ENCODE results near the gene APOL6. TPM values are rescaled to one million over a fixed set of nuclear protein-coding genes. Genes with fewer than 3 reads are reported as not detected.

Gene APOL6
- total RNA-seq, 1 donor from 2014 or later = not detected

GRCh38 chr22:35656284-35656752 is 8.1 kb downstream of the APOL6 start:
- H3F3A ChIP-seq (ENCODE audit: low read depth) = no peaks in the 10 kb centered on the region
- H3K9ac ChIP-seq = no peak overlapping the region
- H3K27me3 ChIP-seq = no peaks in the 10 kb centered on the region
- Mint-ChIP-seq H3K4me3 (no peak overlapping the region), H3K27ac (no peak overlapping the region), H3K36me3 (no peaks in the 10 kb centered on the region), H3K4me1 (no peaks in the 10 kb centered on the region), H3K27me3 (ENCODE audit: insufficient read depth, low read depth) (peaks cover 11% of the 10 kb centered on the region), H3K9me3 (peaks cover 6% of the 10 kb centered on the region)
- no peak for TF ChIP-seq EZH2 (IDR thresholded peaks at IDR 0.05)
- TF ChIP-seq EZH2phosphoT487 (IDR thresholded peaks at IDR 0.05) = no peak
- no peak for TF ChIP-seq CTCF (IDR thresholded peaks at IDR 0.05)
- H3K36me3 ChIP-seq = no peaks in the 10 kb centered on the region
- H3K4me1 ChIP-seq = no peaks in the 10 kb centered on the region
- no peak overlapping the region for H2AFZ ChIP-seq (replicated peaks)
- H3K9me3 ChIP-seq (ENCODE audit: low read depth) = no peaks in the 10 kb centered on the region
- no peak overlapping the region for H3K27ac ChIP-seq
- no peaks in the 10 kb centered on the region for H4K20me1 ChIP-seq (ENCODE audit: low read depth)
- H3K4me3 ChIP-seq = no peak overlapping the region
- no peak for DNase-seq (ENCODE audit: low spot score)
- no peak overlapping the region for H3K4me2 ChIP-seq
- H3K79me2 ChIP-seq (ENCODE audit: low read depth) = no peaks in the 10 kb centered on the region

- H3K9me3 ChIP-seq (ENCODE audit: low read depth) = no peaks in the 10 kb centered on the region
- H4K20me1 ChIP-seq (ENCODE audit: low read depth) = no peaks in the 10 kb centered on the region
- no peaks in the 10 kb centered on the region for H3K27me3 ChIP-seq
- H2AFZ ChIP-seq (replicated peaks) = no peak overlapping the region
- Mint-ChIP-seq H3K4me3 (no peak overlapping the region), H3K36me3 (no peaks in the 10 kb centered on the region), H3K4me1 (no peaks in the 10 kb centered on the region), H3K27me3 (ENCODE audit: insufficient read depth, low read depth) (peaks cover 11% of the 10 kb centered on the region), H3K27ac (no peak overlapping the region), H3K9me3 (peaks cover 5% of the 10 kb centered on the region)
- no peaks in the 10 kb centered on the region for H3K79me2 ChIP-seq (ENCODE audit: low read depth)
- H3K27ac ChIP-seq = no peak overlapping the region
- no peak overlapping the region for H3K4me3 ChIP-seq
- H3K4me1 ChIP-seq = no peaks in the 10 kb centered on the region
- no peak for TF ChIP-seq CTCF (IDR thresholded peaks at IDR 0.05)
- TF ChIP-seq EZH2phosphoT487 (IDR thresholded peaks at IDR 0.05) = no peak
- TF ChIP-seq EZH2 (IDR thresholded peaks at IDR 0.05) = no peak
- H3F3A ChIP-seq (ENCODE audit: low read depth) = no peaks in the 10 kb centered on the region
- H3K36me3 ChIP-seq = no peaks in the 10 kb centered on the region
- H3K9ac ChIP-seq = no peak overlapping the region
- DNase-seq (ENCODE audit: low spot score) = no peak
- no peak overlapping the region for H3K4me2 ChIP-seq
These were observed 9.5 kb downstream of the APOL6 start for GRCh38 chr22:35657571-35658312.

GRCh38 chr22:35660291-35661127 is 12.3 kb downstream of the APOL6 start:
- Histone ChIP-seq H3K27ac (no peak overlapping the region), H3K27me3 (no peaks in the 10 kb centered on the region), H3K36me3 (no peaks in the 10 kb centered on the region), H4K20me1 (ENCODE audit: low read depth) (no peaks in the 10 kb centered on the region), H3K9ac (no peak overlapping the region), H3F3A (ENCODE audit: low read depth) (no peaks in the 10 kb centered on the region), H3K4me1 (no peaks in the 10 kb centered on the region), H3K79me2 (ENCODE audit: low read depth) (no peaks in the 10 kb centered on the region), H3K4me3 (no peak overlapping the region), H3K4me2 (no peak overlapping the region), H3K9me3 (ENCODE audit: low read depth) (peaks cover 16% of the 10 kb centered on the region), H2AFZ (replicated peaks) (no peak overlapping the region)
- Mint-ChIP-seq H3K4me3 (no peak overlapping the region), H3K36me3 (no peaks in the 10 kb centered on the region), H3K4me1 (no peaks in the 10 kb centered on the region), H3K27me3 (ENCODE audit: insufficient read depth, low read depth) (peaks cover 8% of the 10 kb centered on the region), H3K27ac (no peak overlapping the region), H3K9me3 (peaks cover 9% of the 10 kb centered on the region)
- no peak for DNase-seq (ENCODE audit: low spot score)
- TF ChIP-seq EZH2phosphoT487 (IDR thresholded peaks at IDR 0.05) (no peak), EZH2 (IDR thresholded peaks at IDR 0.05) (no peak), CTCF (IDR thresholded peaks at IDR 0.05) (no peak)
